Fibroblast of lung (primary cell): ENCODE measurements around the gene ITIH1. TPM values are rescaled to one million over a fixed set of nuclear protein-coding genes. Genes with fewer than 3 reads are reported as not detected.

ENCODE experiments used
- DNase-seq, 2 donors: peaks; one replicate each; pipeline versions ENCODE4 v3.0.0 to v3.0.0-alpha.2; 2010; ENCODE audit warnings: low read depth in 2 of 2
- H2AFZ ChIP-seq: 2 replicates; pipeline ENCODE4 v1.5.1; 2012; ENCODE audit warnings: low read length, control low read depth, inconsistent platforms
- H3K27ac ChIP-seq: 2 replicates; pipeline ENCODE4 v1.5.1; 2011; ENCODE audit warnings: low read length, control low read depth; ENCODE audit not compliant: insufficient read depth
- H3K27me3 ChIP-seq: 2 replicates; pipeline ENCODE4 v1.5.1; 2011; ENCODE audit warnings: mild to moderate bottlenecking, low read length; ENCODE audit not compliant: control insufficient read depth, insufficient read depth
- H3K36me3 ChIP-seq: 2 replicates; pipeline ENCODE4 v1.5.1; 2011; ENCODE audit warnings: low read length; ENCODE audit not compliant: control insufficient read depth, insufficient read depth
- H3K4me1 ChIP-seq: 2 replicates; pipeline ENCODE4 v1.5.1; 2011; ENCODE audit warnings: low read length; ENCODE audit not compliant: control insufficient read depth, insufficient read depth; ENCODE audit errors: extremely low read depth
- H3K4me2 ChIP-seq: 2 replicates; pipeline ENCODE4 v1.5.1; 2011; ENCODE audit warnings: low read length, control low read depth; ENCODE audit not compliant: insufficient read depth; ENCODE audit errors: extremely low read depth
- H3K4me3 ChIP-seq, 4 experiments: fragments of 200-600 bp in 1 of 4; sonication (generic) in 1 of 4; replicated peaks in 1 of 4; 2 replicates each; pipeline ENCODE4 v1.5.1; 2011 to 2016; ENCODE audit warnings: low read length in 4 of 4, low read depth in 3 of 4, mild to moderate bottlenecking in 3 of 4, control low read depth in 2 of 4, inconsistent platforms in 1 of 4, mixed read lengths in 1 of 4; ENCODE audit not compliant: insufficient read depth in 1 of 4; ENCODE audit errors: control extremely low read depth in 1 of 4
- H3K79me2 ChIP-seq: 2 replicates; pipeline ENCODE4 v1.5.1; 2012; ENCODE audit warnings: mild to moderate bottlenecking, low read length, inconsistent platforms; ENCODE audit not compliant: control insufficient read depth, insufficient read depth
- H3K9ac ChIP-seq: 2 replicates; pipeline ENCODE4 v1.5.1; 2011; ENCODE audit warnings: mild to moderate bottlenecking, low read length, control low read depth; ENCODE audit not compliant: insufficient read depth
- H3K9me3 ChIP-seq: 2 replicates; pipeline ENCODE4 v1.5.1; 2012; ENCODE audit warnings: low read depth, low read length; ENCODE audit not compliant: control insufficient read depth, insufficient read depth
- H4K20me1 ChIP-seq: 2 replicates; pipeline ENCODE4 v1.5.1; 2011; ENCODE audit warnings: low read length; ENCODE audit not compliant: control insufficient read depth, insufficient read depth; ENCODE audit errors: extremely low read depth
- EZH2 ChIP-seq: IDR thresholded peaks from 2 replicates; pipeline ENCODE4 v1.5.1; 2012; ENCODE audit warnings: low read length, control low read depth, mild to moderate bottlenecking; ENCODE audit errors: missing control alignments
- polyA plus RNA-seq, 2 donors: library from polyadenylated mRNA; depleted of rRNA in 1 of 2; stranded (reverse) in 1 of 2; unstranded in 1 of 2; fragments of >200 nt; gene quantifications; 2 replicates each; pipeline ENCODE4 v1.2.1, GENCODE V29; 2011 to 2012; ENCODE audit warnings: missing spikeins in 1 of 2
- total RNA-seq: library from RNA; depleted of rRNA; stranded (reverse); fragments of >200 nt; gene quantifications from 2 replicates; pipeline ENCODE4 v1.2.1, GENCODE V29; 2014
- TF ChIP-seq, protein P1 (sequence below), 2 donors: IDR thresholded peaks in 1 of 2; conservative IDR thresholded peaks in 1 of 2; 1 replicate in 1 of 2; 2 replicates in 1 of 2; pipeline ENCODE4 v1.5.1; 2011 to 2012; ENCODE audit warnings: low read length in 2 of 2, control low read depth in 1 of 2, inconsistent platforms in 1 of 2, low read depth in 1 of 2, mild to moderate bottlenecking in 1 of 2

Gene ITIH1
- total and polyA plus RNA-seq, 2 donors (not counting 1 experiment from before 2014, with no cell fraction given) = not detected

DNA sequence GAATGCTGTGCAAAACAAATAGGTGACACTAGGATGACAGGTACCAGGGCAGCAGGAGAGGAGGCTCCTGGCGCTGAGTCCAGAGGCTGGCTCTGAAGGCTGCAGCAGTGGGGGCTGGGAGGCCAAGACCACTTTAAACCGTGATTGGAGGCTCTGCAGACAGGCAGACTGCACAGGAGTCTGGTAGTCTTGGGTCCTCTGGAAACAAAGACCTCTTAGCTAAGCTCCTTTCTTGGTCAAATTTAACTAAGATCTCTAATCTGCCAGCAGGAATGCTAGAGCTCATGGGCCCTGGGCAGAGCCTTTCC is 61.8 kb downstream of the ITIH1 start:
- Histone ChIP-seq H3K9ac (no peak overlapping the region), H3K4me2 (no peak overlapping the region), H3K36me3 (no peaks in the 10 kb centered on the region), H3K79me2 (no peaks in the 10 kb centered on the region), H3K9me3 (no peaks in the 10 kb centered on the region), H3K4me3 (no peak overlapping the region), H3K27ac (no peak overlapping the region), H3K4me1 (peaks cover 11% of the 10 kb centered on the region), H2AFZ (no peak overlapping the region), H4K20me1 (no peaks in the 10 kb centered on the region), H3K27me3 (no peaks in the 10 kb centered on the region)
- DNase-seq = no peak
- TF ChIP-seq EZH2 = no peak
- TF ChIP-seq, protein P1, sequence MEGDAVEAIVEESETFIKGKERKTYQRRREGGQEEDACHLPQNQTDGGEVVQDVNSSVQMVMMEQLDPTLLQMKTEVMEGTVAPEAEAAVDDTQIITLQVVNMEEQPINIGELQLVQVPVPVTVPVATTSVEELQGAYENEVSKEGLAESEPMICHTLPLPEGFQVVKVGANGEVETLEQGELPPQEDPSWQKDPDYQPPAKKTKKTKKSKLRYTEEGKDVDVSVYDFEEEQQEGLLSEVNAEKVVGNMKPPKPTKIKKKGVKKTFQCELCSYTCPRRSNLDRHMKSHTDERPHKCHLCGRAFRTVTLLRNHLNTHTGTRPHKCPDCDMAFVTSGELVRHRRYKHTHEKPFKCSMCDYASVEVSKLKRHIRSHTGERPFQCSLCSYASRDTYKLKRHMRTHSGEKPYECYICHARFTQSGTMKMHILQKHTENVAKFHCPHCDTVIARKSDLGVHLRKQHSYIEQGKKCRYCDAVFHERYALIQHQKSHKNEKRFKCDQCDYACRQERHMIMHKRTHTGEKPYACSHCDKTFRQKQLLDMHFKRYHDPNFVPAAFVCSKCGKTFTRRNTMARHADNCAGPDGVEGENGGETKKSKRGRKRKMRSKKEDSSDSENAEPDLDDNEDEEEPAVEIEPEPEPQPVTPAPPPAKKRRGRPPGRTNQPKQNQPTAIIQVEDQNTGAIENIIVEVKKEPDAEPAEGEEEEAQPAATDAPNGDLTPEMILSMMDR (conservative IDR thresholded peaks at IDR 0.05 in 1 of 2, IDR thresholded peaks at IDR 0.05 in 1 of 2; ENCODE audit: low read depth in 1 of 2, low read length in 2 of 2) = no peak

DNA sequence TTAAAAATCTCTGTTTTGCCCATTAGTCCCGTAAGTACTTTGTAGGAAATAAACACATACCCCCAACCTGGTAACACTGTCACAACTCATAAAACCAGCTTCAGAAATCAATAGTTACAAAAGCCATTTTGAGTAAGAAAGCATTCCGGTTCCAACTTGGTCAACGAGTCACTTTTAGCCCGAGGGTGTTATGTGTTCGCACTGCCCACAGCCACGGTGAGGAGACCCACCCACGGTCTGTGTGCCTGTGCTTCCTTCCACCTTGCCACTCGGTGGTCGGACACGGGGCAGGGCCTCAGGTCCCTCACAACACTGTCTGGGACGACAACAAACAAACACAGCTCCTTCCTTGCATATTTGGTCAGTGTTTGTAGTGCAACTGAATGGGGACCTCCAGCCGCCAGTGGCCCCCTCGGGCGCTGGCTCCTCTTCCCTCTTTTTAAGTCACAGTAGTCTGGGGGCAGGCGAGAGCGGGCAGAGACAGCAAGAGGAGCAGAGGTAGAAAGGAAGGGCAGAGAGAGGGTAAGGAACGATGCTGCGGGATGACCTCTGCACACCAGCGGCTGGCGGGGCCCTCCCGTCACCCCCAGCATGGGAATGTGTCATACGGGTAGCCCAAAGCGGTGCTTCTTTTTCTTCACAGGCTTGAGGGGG is 62.6 kb downstream of the ITIH1 start:
- TF ChIP-seq, protein P1 (conservative IDR thresholded peaks at IDR 0.05 in 1 of 2, IDR thresholded peaks at IDR 0.05 in 1 of 2; ENCODE audit: low read depth in 1 of 2, low read length in 2 of 2) = no peak
- no peak for TF ChIP-seq EZH2
- H3K9me3 ChIP-seq = no peaks in the 10 kb centered on the region
- H2AFZ ChIP-seq = no peak overlapping the region
- H3K9ac ChIP-seq = no peak overlapping the region
- no peak for DNase-seq
- no peak overlapping the region for H3K4me3 ChIP-seq
- H3K27ac ChIP-seq = no peak overlapping the region
- no peaks in the 10 kb centered on the region for H3K27me3 ChIP-seq
- H3K79me2 ChIP-seq = no peaks in the 10 kb centered on the region
- no peak overlapping the region for H3K4me2 ChIP-seq
- peaks cover 8% of the 10 kb centered on the region for H3K4me1 ChIP-seq
- H4K20me1 ChIP-seq = no peaks in the 10 kb centered on the region
- H3K36me3 ChIP-seq = no peaks in the 10 kb centered on the region

GRCh38 chr3:52841211-52841980 is 64.0 kb downstream of the ITIH1 start:
- H3K9me3 ChIP-seq = no peaks in the 10 kb centered on the region
- peak in 1 of 2 donors; percentile 30 for DNase-seq
- H3K4me3 ChIP-seq = no peak overlapping the region
- H3K36me3 ChIP-seq = no peaks in the 10 kb centered on the region
- H3K9ac ChIP-seq = no peak overlapping the region
- H3K4me1 ChIP-seq = peaks cover 3% of the 10 kb centered on the region
- TF ChIP-seq EZH2 = no peak
- TF ChIP-seq, protein P1 (conservative IDR thresholded peaks at IDR 0.05 in 1 of 2, IDR thresholded peaks at IDR 0.05 in 1 of 2; ENCODE audit: low read depth in 1 of 2, low read length in 2 of 2) = no peak
- no peak overlapping the region for H2AFZ ChIP-seq
- no peaks in the 10 kb centered on the region for H3K79me2 ChIP-seq
- H3K27me3 ChIP-seq = no peaks in the 10 kb centered on the region
- no peak overlapping the region for H3K27ac ChIP-seq
- no peak overlapping the region for H3K4me2 ChIP-seq
- H4K20me1 ChIP-seq = no peaks in the 10 kb centered on the region

Other genes starting within 250 kb of the ITIH1 start
- gene NT5DC2, start 243.7 kb upstream of the ITIH1 start, total RNA-seq = 18.0 and 20.3 TPM in 2 replicates
- 61.5 and 83.6 TPM in 2 replicates for gene NT5DC2, start 243.7 kb upstream of the ITIH1 start, polyA plus RNA-seq
- 5.1 and 9.4 TPM in 2 replicates for gene UQCC5, start 241.0 kb upstream of the ITIH1 start, total RNA-seq
- 12.3 and 13.8 TPM in 2 replicates for gene UQCC5, start 241.0 kb upstream of the ITIH1 start, polyA plus RNA-seq
- 97.3 and 112 TPM in 2 replicates for gene PBRM1, start 91.7 kb upstream of the ITIH1 start, total RNA-seq
- gene PBRM1, start 91.7 kb upstream of the ITIH1 start, polyA plus RNA-seq = 36.2 and 37.2 TPM in 2 replicates
- 99.9 and 145 TPM in 2 replicates for gene GNL3, start 91.6 kb upstream of the ITIH1 start, total RNA-seq
- gene GNL3, start 91.6 kb upstream of the ITIH1 start, polyA plus RNA-seq = 71.5 and 75.2 TPM in 2 replicates
- gene GLT8D1, start 71.8 kb upstream of the ITIH1 start, total RNA-seq = 107 and 116 TPM in 2 replicates
- 99.6 and 160 TPM in 2 replicates for gene GLT8D1, start 71.8 kb upstream of the ITIH1 start, polyA plus RNA-seq
- 46.0 and 49.0 TPM in 2 replicates for gene SPCS1, start 71.5 kb upstream of the ITIH1 start, total RNA-seq
- gene SPCS1, start 71.5 kb upstream of the ITIH1 start, polyA plus RNA-seq = 134 and 151 TPM in 2 replicates
- gene NEK4, start 6.7 kb upstream of the ITIH1 start, total RNA-seq = 21.3 and 24.9 TPM in 2 replicates
- gene NEK4, start 6.7 kb upstream of the ITIH1 start, polyA plus RNA-seq = 12.7 and 16.0 TPM in 2 replicates
- under 0.01 and 0.17 TPM in 2 replicates for gene ITIH3, start 17.2 kb downstream of the ITIH1 start, total RNA-seq
- 0.05 and 1.5 TPM in 2 replicates for gene ITIH3, start 17.2 kb downstream of the ITIH1 start, polyA plus RNA-seq
- gene ITIH4, start 53.1 kb downstream of the ITIH1 start, total RNA-seq = 2.6 TPM in 2 replicates
- 0.36 and 1.1 TPM in 2 replicates for gene ITIH4, start 53.1 kb downstream of the ITIH1 start, polyA plus RNA-seq
- gene MUSTN1, start 57.4 kb downstream of the ITIH1 start, total RNA-seq = not detected in 2 replicates
- 3.2 TPM in 1 of 2 replicates, not detected in the other for gene MUSTN1, start 57.4 kb downstream of the ITIH1 start, polyA plus RNA-seq
- 10.3 and 13.0 TPM in 2 replicates for gene STIMATE, start 119.9 kb downstream of the ITIH1 start, total RNA-seq
- gene STIMATE, start 119.9 kb downstream of the ITIH1 start, polyA plus RNA-seq = 11.6 and 11.7 TPM in 2 replicates